ENCODE measurements around the gene SLC2A13. TPM values are rescaled to one million over a fixed set of nuclear protein-coding genes. Genes with fewer than 3 reads are reported as not detected.

The SLC2A13 gene
- total and polyA plus RNA-seq, 4 donors, result 1.9 to 20.2 (median 6.9) TPM

GRCh38 chr12:39804479-39804878, 301.4 kb downstream of the SLC2A13 start:
- H3K36me3 ChIP-seq (ENCODE audit: control insufficient read depth in 4 of 4, insufficient read depth in 3 of 4, low read depth in 1 of 4, low read length in 3 of 4), result no peaks in the 10 kb centered on the region
- H3K9me3 ChIP-seq (ENCODE audit: control insufficient read depth in 4 of 4, low read length in 3 of 4), result peaks cover 0 to 3% (median 1%) of the 10 kb centered on the region in 4 donors
- TF ChIP-seq RXRA (IDR thresholded peaks at IDR 0.05) (no peak), NR2F2 (IDR thresholded peaks at IDR 0.05) (no peak), FOXA2 (IDR thresholded peaks at IDR 0.05) (no peak), GABPA (IDR thresholded peaks at IDR 0.05 in 1 of 2, conservative IDR thresholded peaks at IDR 0.05 in 1 of 2) (no peak), MAX (IDR thresholded peaks at IDR 0.05) (no peak), YY1 (IDR thresholded peaks at IDR 0.05) (no peak), HNF4A (conservative IDR thresholded peaks at IDR 0.05) (no peak)
- TF ChIP-seq, protein P1, sequence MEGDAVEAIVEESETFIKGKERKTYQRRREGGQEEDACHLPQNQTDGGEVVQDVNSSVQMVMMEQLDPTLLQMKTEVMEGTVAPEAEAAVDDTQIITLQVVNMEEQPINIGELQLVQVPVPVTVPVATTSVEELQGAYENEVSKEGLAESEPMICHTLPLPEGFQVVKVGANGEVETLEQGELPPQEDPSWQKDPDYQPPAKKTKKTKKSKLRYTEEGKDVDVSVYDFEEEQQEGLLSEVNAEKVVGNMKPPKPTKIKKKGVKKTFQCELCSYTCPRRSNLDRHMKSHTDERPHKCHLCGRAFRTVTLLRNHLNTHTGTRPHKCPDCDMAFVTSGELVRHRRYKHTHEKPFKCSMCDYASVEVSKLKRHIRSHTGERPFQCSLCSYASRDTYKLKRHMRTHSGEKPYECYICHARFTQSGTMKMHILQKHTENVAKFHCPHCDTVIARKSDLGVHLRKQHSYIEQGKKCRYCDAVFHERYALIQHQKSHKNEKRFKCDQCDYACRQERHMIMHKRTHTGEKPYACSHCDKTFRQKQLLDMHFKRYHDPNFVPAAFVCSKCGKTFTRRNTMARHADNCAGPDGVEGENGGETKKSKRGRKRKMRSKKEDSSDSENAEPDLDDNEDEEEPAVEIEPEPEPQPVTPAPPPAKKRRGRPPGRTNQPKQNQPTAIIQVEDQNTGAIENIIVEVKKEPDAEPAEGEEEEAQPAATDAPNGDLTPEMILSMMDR (IDR thresholded peaks at IDR 0.05; ENCODE audit: low read depth, low read length, missing input control), result no peak
- H3K27ac ChIP-seq (ENCODE audit: low read depth in 1 of 2, low read length in 2 of 2), result peak overlapping the region in 1 of 2 donors; percentile 46
- H3K4me3 ChIP-seq (ENCODE audit: low read depth in 1 of 3, low read length in 3 of 3), result no peak overlapping the region
- no peaks in the 10 kb centered on the region for H3K27me3 ChIP-seq (ENCODE audit: control insufficient read depth in 4 of 4, insufficient read depth in 4 of 4, low read length in 3 of 4)
- 46% methylated on average over 1 of the region's 1 CpG for WGBS
- peaks cover 0 to 24% (median 14%) of the 10 kb centered on the region in 4 donors for H3K4me1 ChIP-seq (ENCODE audit: control insufficient read depth in 4 of 4, insufficient read depth in 4 of 4, low read length in 3 of 4)
- H3K9ac ChIP-seq (ENCODE audit: low read depth in 1 of 2, low read length in 2 of 2), result peak overlapping the region in 1 of 2 donors; percentile 39
- no peak for DNase-seq (ENCODE audit: low spot score)

DNA sequence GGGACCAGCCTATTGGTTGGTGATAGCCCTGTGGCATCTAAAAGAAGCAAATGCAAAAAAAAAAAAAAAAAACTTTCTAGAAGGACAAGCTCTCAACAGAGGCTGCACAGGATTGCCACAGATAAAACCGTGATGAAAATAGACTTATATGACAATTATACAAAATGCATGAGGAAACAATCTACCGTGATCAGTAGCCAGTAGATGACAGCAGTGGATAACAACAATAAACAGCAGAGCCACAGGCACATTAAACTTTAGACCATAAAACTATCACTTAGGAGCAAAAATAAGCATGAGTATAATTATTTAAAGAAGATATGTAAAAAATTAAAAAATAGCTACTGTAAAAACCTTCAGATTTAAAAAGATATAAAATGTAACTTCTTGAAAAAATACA, 302.7 kb downstream of the SLC2A13 start:
- DNase-seq (ENCODE audit: low spot score), result no peak
- Histone ChIP-seq H3K27ac (ENCODE audit: low read depth in 1 of 2, low read length in 2 of 2) (no peak overlapping the region), H3K9ac (ENCODE audit: low read depth in 1 of 2, low read length in 2 of 2) (no peak overlapping the region), H3K9me3 (ENCODE audit: control insufficient read depth in 4 of 4, low read length in 3 of 4) (peaks cover 0 to 3% (median 0%) of the 10 kb centered on the region in 4 donors), H3K4me1 (ENCODE audit: control insufficient read depth in 4 of 4, insufficient read depth in 4 of 4, low read length in 3 of 4) (peaks cover 0 to 24% (median 14%) of the 10 kb centered on the region in 4 donors), H3K27me3 (ENCODE audit: control insufficient read depth in 4 of 4, insufficient read depth in 4 of 4, low read length in 3 of 4) (no peaks in the 10 kb centered on the region), H3K4me3 (ENCODE audit: low read depth in 1 of 3, low read length in 3 of 3) (no peak overlapping the region), H3K36me3 (ENCODE audit: control insufficient read depth in 4 of 4, insufficient read depth in 3 of 4, low read depth in 1 of 4, low read length in 3 of 4) (no peaks in the 10 kb centered on the region)
- TF ChIP-seq HNF4G (IDR thresholded peaks at IDR 0.05) (no peak), HNF4A (conservative IDR thresholded peaks at IDR 0.05) (peak in 1 of 2 donors; percentile 17), YY1 (IDR thresholded peaks at IDR 0.05) (no peak), RAD21 (IDR thresholded peaks at IDR 0.05) (peak; percentile 69 to 72), SP1 (IDR thresholded peaks at IDR 0.05) (no peak)
- TF ChIP-seq, protein P1 (IDR thresholded peaks at IDR 0.05; ENCODE audit: low read depth, low read length, missing input control), result peak; percentile 31
- WGBS, result 49% methylated on average over 2 of the region's 2 CpGs

DNA sequence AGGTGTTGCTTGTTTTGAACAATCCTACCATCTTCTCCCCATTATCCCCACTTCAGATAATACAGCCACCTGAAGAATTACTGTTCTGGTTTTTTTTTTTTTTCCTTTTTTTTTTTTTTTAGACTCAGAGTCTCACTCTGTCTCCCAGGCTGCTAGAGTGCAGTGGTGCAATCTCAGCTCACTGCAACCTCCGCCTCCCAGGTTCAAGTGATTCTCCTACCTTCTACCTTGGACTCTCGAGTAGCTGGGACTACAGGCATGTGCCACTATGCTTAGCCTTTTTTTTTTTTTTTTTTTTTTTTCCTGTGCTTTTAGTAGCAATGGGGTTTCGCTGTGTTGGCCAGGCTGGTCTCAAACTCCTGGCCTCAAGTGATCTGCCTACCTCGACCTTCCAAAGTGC, 306.9 kb downstream of the SLC2A13 start:
- DNase-seq (ENCODE audit: low spot score), result no peak
- Histone ChIP-seq H3K27me3 (ENCODE audit: control insufficient read depth in 4 of 4, insufficient read depth in 4 of 4, low read length in 3 of 4) (no peaks in the 10 kb centered on the region), H3K36me3 (ENCODE audit: control insufficient read depth in 4 of 4, insufficient read depth in 3 of 4, low read depth in 1 of 4, low read length in 3 of 4) (no peaks in the 10 kb centered on the region), H3K4me1 (ENCODE audit: control insufficient read depth in 4 of 4, insufficient read depth in 4 of 4, low read length in 3 of 4) (peaks cover 0 to 3% (median 1%) of the 10 kb centered on the region in 4 donors), H3K9me3 (ENCODE audit: control insufficient read depth in 4 of 4, low read length in 3 of 4) (no peaks in the 10 kb centered on the region), H3K4me3 (ENCODE audit: low read depth in 1 of 3, low read length in 3 of 3) (no peak overlapping the region), H3K9ac (ENCODE audit: low read depth in 1 of 2, low read length in 2 of 2) (no peak overlapping the region), H3K27ac (ENCODE audit: low read depth in 1 of 2, low read length in 2 of 2) (no peak overlapping the region)
- WGBS, result 99% methylated on average over 4 of the region's 4 CpGs
- TF ChIP-seq YY1 (IDR thresholded peaks at IDR 0.05), result no peak
- no peak for TF ChIP-seq MAX (IDR thresholded peaks at IDR 0.05)
- no peak for TF ChIP-seq TAF1 (conservative IDR thresholded peaks at IDR 0.05)
- TF ChIP-seq JUND (IDR thresholded peaks at IDR 0.05), result no peak
- TF ChIP-seq FOXA1 (IDR thresholded peaks at IDR 0.05), result no peak
- TF ChIP-seq, protein P2, sequence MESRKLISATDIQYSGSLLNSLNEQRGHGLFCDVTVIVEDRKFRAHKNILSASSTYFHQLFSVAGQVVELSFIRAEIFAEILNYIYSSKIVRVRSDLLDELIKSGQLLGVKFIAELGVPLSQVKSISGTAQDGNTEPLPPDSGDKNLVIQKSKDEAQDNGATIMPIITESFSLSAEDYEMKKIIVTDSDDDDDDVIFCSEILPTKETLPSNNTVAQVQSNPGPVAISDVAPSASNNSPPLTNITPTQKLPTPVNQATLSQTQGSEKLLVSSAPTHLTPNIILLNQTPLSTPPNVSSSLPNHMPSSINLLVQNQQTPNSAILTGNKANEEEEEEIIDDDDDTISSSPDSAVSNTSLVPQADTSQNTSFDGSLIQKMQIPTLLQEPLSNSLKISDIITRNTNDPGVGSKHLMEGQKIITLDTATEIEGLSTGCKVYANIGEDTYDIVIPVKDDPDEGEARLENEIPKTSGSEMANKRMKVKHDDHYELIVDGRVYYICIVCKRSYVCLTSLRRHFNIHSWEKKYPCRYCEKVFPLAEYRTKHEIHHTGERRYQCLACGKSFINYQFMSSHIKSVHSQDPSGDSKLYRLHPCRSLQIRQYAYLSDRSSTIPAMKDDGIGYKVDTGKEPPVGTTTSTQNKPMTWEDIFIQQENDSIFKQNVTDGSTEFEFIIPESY (IDR thresholded peaks at IDR 0.05), result no peak
- TF ChIP-seq RXRA (IDR thresholded peaks at IDR 0.05), result no peak
- TF ChIP-seq REST (IDR thresholded peaks at IDR 0.05), result no peak
- no peak for TF ChIP-seq HNF4A (conservative IDR thresholded peaks at IDR 0.05)
- TF ChIP-seq GABPA (IDR thresholded peaks at IDR 0.05 in 1 of 2, conservative IDR thresholded peaks at IDR 0.05 in 1 of 2), result no peak
- no peak for TF ChIP-seq RAD21 (IDR thresholded peaks at IDR 0.05)
- TF ChIP-seq, protein P3, sequence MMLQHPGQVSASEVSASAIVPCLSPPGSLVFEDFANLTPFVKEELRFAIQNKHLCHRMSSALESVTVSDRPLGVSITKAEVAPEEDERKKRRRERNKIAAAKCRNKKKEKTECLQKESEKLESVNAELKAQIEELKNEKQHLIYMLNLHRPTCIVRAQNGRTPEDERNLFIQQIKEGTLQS (IDR thresholded peaks at IDR 0.05), result no peak
- no peak for TF ChIP-seq HNF4G (IDR thresholded peaks at IDR 0.05)
- TF ChIP-seq SP1 (IDR thresholded peaks at IDR 0.05), result no peak
